ENCODE measurements around the gene NDFIP2. TPM values are rescaled to one million over a fixed set of nuclear protein-coding genes. Genes with fewer than 3 reads are reported as not detected.
"Not testable (repeated sequence)": the region's sequence is repeated elsewhere in the genome, so short reads cannot be mapped to it uniquely, and the experiment has no call there.

Gene NDFIP2
- total RNA-seq, 3 donors from 2014 or later, result 248 to 281 (median 274) TPM

GRCh38 chr13:79547211-79548195 is 66.5 kb downstream of the NDFIP2 start:
- DNase-seq, result no peak
- no peaks in the 10 kb centered on the region for H3K9me3 Mint-ChIP-seq
- H3K4me3 Mint-ChIP-seq, result no peak overlapping the region
- H3K27me3 Mint-ChIP-seq (ENCODE audit: low read depth), result no peaks in the 10 kb centered on the region
- ATAC-seq, result no peak
- peaks cover 4% of the 10 kb centered on the region for H3K4me1 Mint-ChIP-seq (ENCODE audit: low read depth)
- H3K36me3 Mint-ChIP-seq (ENCODE audit: insufficient read depth), result peaks cover 11% of the 10 kb centered on the region

GRCh38 chr13:79548902-79549301 is 67.9 kb downstream of the NDFIP2 start:
- Mint-ChIP-seq H3K36me3 (ENCODE audit: insufficient read depth) (peaks cover 13% of the 10 kb centered on the region), H3K9me3 (no peaks in the 10 kb centered on the region), H3K4me3 (no peak overlapping the region), H3K27me3 (ENCODE audit: low read depth) (no peaks in the 10 kb centered on the region), H3K4me1 (ENCODE audit: low read depth) (peaks cover 4% of the 10 kb centered on the region)
- DNase-seq (no peak), ATAC-seq (no peak)

GRCh38 chr13:79549355-79550106 is 68.6 kb downstream of the NDFIP2 start:
- Mint-ChIP-seq H3K4me3 (no peak overlapping the region), H3K9me3 (no peaks in the 10 kb centered on the region), H3K4me1 (ENCODE audit: low read depth) (peaks cover 4% of the 10 kb centered on the region), H3K27me3 (ENCODE audit: low read depth) (no peaks in the 10 kb centered on the region), H3K36me3 (ENCODE audit: insufficient read depth) (peaks cover 11% of the 10 kb centered on the region)
- ATAC-seq (no peak), DNase-seq (no peak)

DNA sequence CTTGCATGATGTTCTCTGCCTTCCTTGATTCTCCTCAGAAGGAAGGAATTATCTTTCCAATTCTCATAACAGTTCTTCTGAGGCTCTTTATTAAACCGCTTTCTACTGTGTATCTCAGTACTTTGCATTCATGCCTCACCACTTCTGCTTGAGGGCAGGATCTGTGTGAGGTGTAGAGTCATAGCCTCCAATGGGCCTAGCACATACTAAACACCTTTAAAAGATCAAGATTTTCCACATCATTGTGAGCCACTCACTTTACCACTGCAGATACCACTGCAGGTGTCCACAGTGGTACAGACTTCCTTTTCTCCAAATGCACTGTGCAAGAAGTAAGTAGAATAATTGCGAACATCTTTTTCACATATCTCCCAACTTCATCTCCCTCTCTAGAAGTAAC is 76.7 kb downstream of the NDFIP2 start:
- ATAC-seq, result no peak

DNA sequence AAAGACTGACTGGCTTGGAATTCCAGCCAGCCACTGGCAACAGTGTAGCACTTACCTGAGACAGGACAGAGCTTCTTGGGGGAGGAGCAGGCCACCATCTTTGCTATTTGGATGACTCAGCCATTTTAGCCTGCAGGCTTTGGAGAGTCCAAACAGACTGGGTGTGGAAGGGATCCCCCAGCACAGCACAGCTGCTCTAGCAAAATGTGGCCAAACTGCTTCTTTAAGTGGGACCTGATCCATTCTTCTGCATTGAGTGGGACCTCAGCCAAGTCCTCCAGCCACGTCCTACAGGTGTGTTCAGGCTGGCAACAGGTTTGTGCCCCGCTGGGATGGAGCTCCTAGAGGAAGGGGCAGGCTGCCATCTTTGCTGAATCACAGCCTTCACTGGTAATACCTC is 80.0 kb downstream of the NDFIP2 start:
- Mint-ChIP-seq H3K27me3 (ENCODE audit: low read depth) (peaks cover 3% of the 10 kb centered on the region), H3K9me3 (peaks cover 44% of the 10 kb centered on the region), H3K36me3 (ENCODE audit: insufficient read depth) (peaks cover 19% of the 10 kb centered on the region), H3K4me1 (ENCODE audit: low read depth) (no peaks in the 10 kb centered on the region), H3K4me3 (no peak overlapping the region)
- ATAC-seq (no peak), DNase-seq (no peak)

More for the DNA sequence above, 76.7 kb downstream of the NDFIP2 start:
- Mint-ChIP-seq H3K4me3 (no peak overlapping the region), H3K9me3 (peaks cover 19% of the 10 kb centered on the region), H3K4me1 (ENCODE audit: low read depth) (no peaks in the 10 kb centered on the region), H3K36me3 (ENCODE audit: insufficient read depth) (peaks cover 26% of the 10 kb centered on the region), H3K27me3 (ENCODE audit: low read depth) (no peaks in the 10 kb centered on the region)
- DNase-seq, result no peak

GRCh38 chr13:79562557-79562956 is 81.6 kb downstream of the NDFIP2 start:
- no peak for ATAC-seq

DNA sequence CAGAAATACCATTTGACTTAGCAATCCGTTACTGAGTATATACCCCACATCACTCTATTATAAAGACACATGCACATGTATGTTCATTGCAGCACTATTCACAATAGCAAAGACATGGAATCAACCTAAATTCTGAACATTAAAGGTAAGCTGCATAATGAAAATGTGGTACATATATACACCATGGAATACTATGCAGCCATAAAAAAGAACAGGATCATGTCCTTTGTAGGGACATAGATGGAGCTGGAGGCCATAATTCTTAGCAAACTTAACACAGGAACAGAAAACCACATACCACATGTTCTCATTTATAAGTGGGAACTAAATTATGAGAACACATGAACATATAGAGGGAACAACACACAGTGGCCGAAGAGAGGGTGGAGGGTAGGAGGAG is 85.2 kb downstream of the NDFIP2 start:
- ATAC-seq, result no peak
- Mint-ChIP-seq H3K4me3 (no peak overlapping the region), H3K9me3 (peaks cover 37% of the 10 kb centered on the region)

More at GRCh38 chr13:79562557-79562956, 81.6 kb downstream of the NDFIP2 start:
- Mint-ChIP-seq H3K36me3 (ENCODE audit: insufficient read depth) (peaks cover 18% of the 10 kb centered on the region), H3K9me3 (peaks cover 44% of the 10 kb centered on the region), H3K4me1 (ENCODE audit: low read depth) (no peaks in the 10 kb centered on the region), H3K4me3 (no peak overlapping the region), H3K27me3 (ENCODE audit: low read depth) (peaks cover 3% of the 10 kb centered on the region)
- DNase-seq, result no peak

GRCh38 chr13:79571147-79571546 is 90.2 kb downstream of the NDFIP2 start:
- DNase-seq (no peak), ATAC-seq (no peak)
- Mint-ChIP-seq H3K4me1 (ENCODE audit: low read depth) (no peaks in the 10 kb centered on the region), H3K27me3 (ENCODE audit: low read depth) (peaks cover 6% of the 10 kb centered on the region), H3K9me3 (no peaks in the 10 kb centered on the region), H3K36me3 (ENCODE audit: insufficient read depth) (no peaks in the 10 kb centered on the region), H3K4me3 (no peak overlapping the region)

More for the DNA sequence above, 85.2 kb downstream of the NDFIP2 start:
- DNase-seq, result no peak
- no peaks in the 10 kb centered on the region for H3K4me1 Mint-ChIP-seq (ENCODE audit: low read depth)
- H3K27me3 Mint-ChIP-seq (ENCODE audit: low read depth), result peaks cover 9% of the 10 kb centered on the region
- H3K36me3 Mint-ChIP-seq (ENCODE audit: insufficient read depth), result no peaks in the 10 kb centered on the region

GRCh38 chr13:79573892-79574291 is 92.9 kb downstream of the NDFIP2 start:
- H3K9me3 Mint-ChIP-seq, result peaks cover 10% of the 10 kb centered on the region
- ATAC-seq; H3K27me3 Mint-ChIP-seq (ENCODE audit: low read depth); DNase-seq; H3K4me1 Mint-ChIP-seq (ENCODE audit: low read depth); H3K36me3 Mint-ChIP-seq (ENCODE audit: insufficient read depth); H3K4me3 Mint-ChIP-seq: not testable (repeated sequence)

- no peak for DNase-seq
- Mint-ChIP-seq H3K36me3 (ENCODE audit: insufficient read depth) (no peaks in the 10 kb centered on the region), H3K4me3 (no peak overlapping the region), H3K9me3 (peaks cover 11% of the 10 kb centered on the region), H3K27me3 (ENCODE audit: low read depth) (no peaks in the 10 kb centered on the region), H3K4me1 (ENCODE audit: low read depth) (no peaks in the 10 kb centered on the region)
- ATAC-seq, result no peak
Measured at GRCh38 chr13:79581870-79582315, 100.9 kb downstream of the NDFIP2 start.

GRCh38 chr13:79582896-79583295 is 101.9 kb downstream of the NDFIP2 start:
- no peaks in the 10 kb centered on the region for H3K27me3 Mint-ChIP-seq (ENCODE audit: low read depth)
- H3K4me3 Mint-ChIP-seq, result no peak overlapping the region
- no peaks in the 10 kb centered on the region for H3K4me1 Mint-ChIP-seq (ENCODE audit: low read depth)
- DNase-seq (no peak), ATAC-seq (no peak)
- peaks cover 7% of the 10 kb centered on the region for H3K9me3 Mint-ChIP-seq
- no peaks in the 10 kb centered on the region for H3K36me3 Mint-ChIP-seq (ENCODE audit: insufficient read depth)

GRCh38 chr13:79585033-79585432 is 104.1 kb downstream of the NDFIP2 start:
- Mint-ChIP-seq H3K27me3 (ENCODE audit: low read depth) (peaks cover 2% of the 10 kb centered on the region), H3K4me1 (ENCODE audit: low read depth) (no peaks in the 10 kb centered on the region), H3K9me3 (peaks cover 7% of the 10 kb centered on the region), H3K4me3 (no peak overlapping the region), H3K36me3 (ENCODE audit: insufficient read depth) (no peaks in the 10 kb centered on the region)
- ATAC-seq, result no peak
- DNase-seq, result no peak

GRCh38 chr13:79589603-79590393 is 108.8 kb downstream of the NDFIP2 start:
- Mint-ChIP-seq H3K9me3 (peaks cover 4% of the 10 kb centered on the region), H3K4me3 (no peak overlapping the region), H3K27me3 (ENCODE audit: low read depth) (peaks cover 2% of the 10 kb centered on the region), H3K36me3 (ENCODE audit: insufficient read depth) (no peaks in the 10 kb centered on the region), H3K4me1 (ENCODE audit: low read depth) (no peaks in the 10 kb centered on the region)
- DNase-seq (no peak), ATAC-seq (no peak)

- no peak for DNase-seq
- H3K36me3 Mint-ChIP-seq (ENCODE audit: insufficient read depth), result no peaks in the 10 kb centered on the region
- H3K4me1 Mint-ChIP-seq (ENCODE audit: low read depth), result no peaks in the 10 kb centered on the region
- no peak for ATAC-seq
- H3K9me3 Mint-ChIP-seq, result no peaks in the 10 kb centered on the region
- peaks cover 2% of the 10 kb centered on the region for H3K27me3 Mint-ChIP-seq (ENCODE audit: low read depth)
- H3K4me3 Mint-ChIP-seq, result no peak overlapping the region
Measured at GRCh38 chr13:79590394-79590676, 109.4 kb downstream of the NDFIP2 start.

Measured in activated T-cell treated with anti-CD3 and anti-CD28 coated beads, Interleukin-2, amount 50 U/mL, for 4 hours (primary cell).